ENCODE measurements around the gene PHF21A. TPM values are rescaled to one million over a fixed set of nuclear protein-coding genes. Genes with fewer than 3 reads are reported as not detected.

The PHF21A gene
- polyA plus RNA-seq, 3 donors = 6.2 to 95.2 (median 14.0) TPM

DNA sequence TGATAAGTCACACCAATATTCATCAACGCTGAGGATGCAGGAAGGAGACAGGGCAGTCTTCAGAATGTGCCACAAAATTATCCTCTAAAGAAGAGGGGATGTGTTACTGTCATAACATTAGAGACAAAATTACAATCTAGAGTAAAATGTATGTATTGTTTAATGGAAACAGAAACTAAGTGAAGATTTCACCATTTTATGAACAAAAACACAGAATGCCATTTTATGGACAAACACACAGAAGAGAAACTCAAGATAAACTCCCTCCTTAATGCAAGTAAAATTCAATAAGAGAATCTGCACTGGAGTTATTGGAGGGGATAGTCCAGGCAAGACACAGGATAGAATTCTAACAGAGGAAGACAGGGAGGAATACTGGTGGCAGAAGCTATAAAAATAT lies 136.0 kb downstream of the PHF21A start:
- no peaks in the 10 kb centered on the region for H3K9me3 ChIP-seq (replicated peaks in 1 of 2; ENCODE audit: control insufficient read depth in 1 of 2, insufficient read depth in 1 of 2, low read length in 2 of 2)
- intact Hi-C loops (cut with micrococcal nuclease) = no loop called here
- Mint-ChIP-seq H3K27ac (peak overlapping the region in 2 of 7 donors; percentile 35 to 80), H3K9me3 (no peaks in the 10 kb centered on the region), H3K4me1 (no peaks in the 10 kb centered on the region), H3K36me3 (peaks cover 11 to 24% of the 10 kb centered on the region in 2 donors), H3K27me3 (ENCODE audit: low read depth in 3 of 3) (peaks cover 0 to 2% (median 0%) of the 10 kb centered on the region in 3 donors), H3K4me3 (no peak overlapping the region)
- peaks cover 29% of the 10 kb centered on the region for H3K79me2 ChIP-seq (ENCODE audit: insufficient read depth, low read length)
- no peak for DNase-seq
- H3K4me2 ChIP-seq (replicated peaks; ENCODE audit: extremely low read depth, low read length, poor library complexity, severe bottlenecking) = no peak overlapping the region
- no peaks in the 10 kb centered on the region for H3K27me3 ChIP-seq (ENCODE audit: control insufficient read depth in 2 of 2, insufficient read depth in 2 of 2, low read length in 2 of 2)
- no peak overlapping the region for H3K27ac ChIP-seq (ENCODE audit: low read depth in 1 of 2, low read length in 2 of 2)
- no peak overlapping the region for H3K9ac ChIP-seq (ENCODE audit: insufficient read depth, low read length, poor library complexity, severe bottlenecking)
- H3K4me3 ChIP-seq (replicated peaks in 1 of 3; ENCODE audit: low read depth in 2 of 3, low read length in 3 of 3) = no peak overlapping the region
- H4K20me1 ChIP-seq (ENCODE audit: insufficient read depth, low read length) = peaks cover 98% of the 10 kb centered on the region
- WGBS (ENCODE audit: insufficient coverage) = no CpG with 5 or more reads among the region's 1 CpG
- no peaks in the 10 kb centered on the region for H3K4me1 ChIP-seq (ENCODE audit: control insufficient read depth in 1 of 2, insufficient read depth in 2 of 2, low read length in 2 of 2)
- H3K36me3 ChIP-seq (replicated peaks in 1 of 2; ENCODE audit: control insufficient read depth in 1 of 2, insufficient read depth in 2 of 2, low read length in 2 of 2) = peaks cover 2 to 17% of the 10 kb centered on the region in 2 donors
- TF ChIP-seq, protein P1, sequence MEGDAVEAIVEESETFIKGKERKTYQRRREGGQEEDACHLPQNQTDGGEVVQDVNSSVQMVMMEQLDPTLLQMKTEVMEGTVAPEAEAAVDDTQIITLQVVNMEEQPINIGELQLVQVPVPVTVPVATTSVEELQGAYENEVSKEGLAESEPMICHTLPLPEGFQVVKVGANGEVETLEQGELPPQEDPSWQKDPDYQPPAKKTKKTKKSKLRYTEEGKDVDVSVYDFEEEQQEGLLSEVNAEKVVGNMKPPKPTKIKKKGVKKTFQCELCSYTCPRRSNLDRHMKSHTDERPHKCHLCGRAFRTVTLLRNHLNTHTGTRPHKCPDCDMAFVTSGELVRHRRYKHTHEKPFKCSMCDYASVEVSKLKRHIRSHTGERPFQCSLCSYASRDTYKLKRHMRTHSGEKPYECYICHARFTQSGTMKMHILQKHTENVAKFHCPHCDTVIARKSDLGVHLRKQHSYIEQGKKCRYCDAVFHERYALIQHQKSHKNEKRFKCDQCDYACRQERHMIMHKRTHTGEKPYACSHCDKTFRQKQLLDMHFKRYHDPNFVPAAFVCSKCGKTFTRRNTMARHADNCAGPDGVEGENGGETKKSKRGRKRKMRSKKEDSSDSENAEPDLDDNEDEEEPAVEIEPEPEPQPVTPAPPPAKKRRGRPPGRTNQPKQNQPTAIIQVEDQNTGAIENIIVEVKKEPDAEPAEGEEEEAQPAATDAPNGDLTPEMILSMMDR (IDR thresholded peaks at IDR 0.05) = no peak
- H2AFZ ChIP-seq (ENCODE audit: insufficient read depth, low read depth, low read length, poor library complexity, severe bottlenecking) = no peak overlapping the region

DNA sequence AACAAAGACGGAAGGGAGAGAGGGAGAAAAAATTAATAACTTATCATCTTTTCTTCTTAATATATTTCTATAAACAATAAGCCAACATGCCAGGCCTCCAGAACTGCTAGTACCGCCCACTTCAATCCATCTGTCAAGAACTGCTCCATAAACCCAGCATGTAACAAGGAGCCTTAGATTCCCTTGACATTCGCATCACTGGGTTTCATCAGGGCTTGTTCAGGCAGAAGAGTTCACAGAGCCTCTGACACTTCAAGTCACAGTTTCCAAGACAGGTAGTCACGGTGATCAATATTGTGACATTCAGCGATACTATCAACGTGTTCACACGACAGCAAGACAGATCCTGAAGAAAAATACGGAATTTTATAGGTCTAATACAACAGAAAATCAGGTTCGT lies 137.1 kb downstream of the PHF21A start:
- Histone ChIP-seq H3K36me3 (replicated peaks in 1 of 2; ENCODE audit: control insufficient read depth in 1 of 2, insufficient read depth in 2 of 2, low read length in 2 of 2) (peaks cover 11 to 27% of the 10 kb centered on the region in 2 donors), H3K9ac (ENCODE audit: insufficient read depth, low read length, poor library complexity, severe bottlenecking) (no peak overlapping the region), H3K4me1 (ENCODE audit: control insufficient read depth in 1 of 2, insufficient read depth in 2 of 2, low read length in 2 of 2) (no peaks in the 10 kb centered on the region), H3K4me2 (replicated peaks; ENCODE audit: extremely low read depth, low read length, poor library complexity, severe bottlenecking) (no peak overlapping the region), H4K20me1 (ENCODE audit: insufficient read depth, low read length) (peaks cover 98% of the 10 kb centered on the region), H3K4me3 (replicated peaks in 1 of 3; ENCODE audit: low read depth in 2 of 3, low read length in 3 of 3) (no peak overlapping the region), H3K79me2 (ENCODE audit: insufficient read depth, low read length) (peaks cover 29% of the 10 kb centered on the region), H3K27ac (ENCODE audit: low read depth in 1 of 2, low read length in 2 of 2) (no peak overlapping the region), H3K27me3 (ENCODE audit: control insufficient read depth in 2 of 2, insufficient read depth in 2 of 2, low read length in 2 of 2) (no peaks in the 10 kb centered on the region), H3K9me3 (replicated peaks in 1 of 2; ENCODE audit: control insufficient read depth in 1 of 2, insufficient read depth in 1 of 2, low read length in 2 of 2) (no peaks in the 10 kb centered on the region), H2AFZ (ENCODE audit: insufficient read depth, low read depth, low read length, poor library complexity, severe bottlenecking) (no peak overlapping the region)
- H3K27me3 Mint-ChIP-seq (ENCODE audit: low read depth in 3 of 3) = peaks cover 0 to 2% (median 0%) of the 10 kb centered on the region in 3 donors
- H3K4me3 Mint-ChIP-seq = no peak overlapping the region
- TF ChIP-seq, protein P1 (IDR thresholded peaks at IDR 0.05) = no peak
- WGBS (ENCODE audit: insufficient coverage) = 98% methylated on average over 8 of the region's 9 CpGs
- no peaks in the 10 kb centered on the region for H3K4me1 Mint-ChIP-seq
- DNase-seq = no peak
- peaks cover 19 to 30% of the 10 kb centered on the region in 2 donors for H3K36me3 Mint-ChIP-seq
- H3K9me3 Mint-ChIP-seq = no peaks in the 10 kb centered on the region
- intact Hi-C loops (cut with micrococcal nuclease) = no loop called here
- no peak overlapping the region for H3K27ac Mint-ChIP-seq

Data from CD14-positive monocyte (primary cell).